HG03575 (cell line): Measurements from ENCODE around the gene MNAT1.
"Not testable (repeated sequence)": the region's sequence is repeated elsewhere in the genome, so short reads cannot be mapped to it uniquely, and the experiment has no call there.

Source experiments
- ATAC-seq: cut with Tn5 transposase; IDR thresholded peaks from one replicate; pipeline ENCODE4 v1.9.1; 2021; ENCODE audit not compliant: unreplicated experiment, insufficient number of reproducible peaks, low FRiP score; ENCODE audit errors: extremely low read depth

MNAT1 gene

GRCh38 chr14:60861545-60862140, 127.1 kb downstream of the MNAT1 start:
- no peak for ATAC-seq

GRCh38 chr14:60862283-60862682, 127.7 kb downstream of the MNAT1 start:
- no peak for ATAC-seq

- ATAC-seq = no peak
These were observed 128.7 kb downstream of the MNAT1 start for GRCh38 chr14:60863249-60863648.

DNA sequence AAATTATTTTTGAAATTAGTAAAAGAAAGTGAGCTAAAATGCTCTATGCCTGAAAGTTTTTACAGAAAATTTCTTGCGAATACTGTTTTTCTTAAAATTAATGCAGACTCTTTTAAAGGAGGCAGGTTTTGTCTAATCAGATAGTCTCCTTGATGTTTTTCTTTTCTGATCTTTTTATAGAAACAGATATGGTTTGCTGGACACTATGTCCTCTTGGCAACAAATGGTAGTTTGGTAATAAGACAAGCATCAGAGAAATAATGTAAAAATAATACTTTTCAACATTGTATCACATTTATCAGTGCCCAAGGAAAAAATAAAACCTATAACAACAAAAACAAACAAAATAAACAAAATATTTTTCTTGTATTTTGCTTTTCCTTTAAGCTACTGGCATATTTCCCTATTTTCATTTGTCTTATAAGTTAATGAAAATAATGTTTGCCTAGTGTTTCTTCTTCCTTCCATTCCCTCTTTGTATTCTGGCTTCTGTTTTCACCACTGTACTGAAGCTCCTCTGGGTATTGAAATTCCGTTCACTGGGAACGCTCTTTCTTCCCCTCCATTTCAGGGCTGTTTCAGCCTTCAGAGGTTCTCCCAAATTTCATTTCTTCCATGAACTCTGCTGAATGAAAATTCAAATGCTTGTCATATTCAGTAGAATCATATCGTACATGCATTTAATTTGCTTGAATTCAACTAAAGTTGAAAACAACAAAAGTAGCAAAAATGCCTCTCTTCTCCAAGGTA, 131.0 kb downstream of the MNAT1 start:
- no peak for ATAC-seq

DNA sequence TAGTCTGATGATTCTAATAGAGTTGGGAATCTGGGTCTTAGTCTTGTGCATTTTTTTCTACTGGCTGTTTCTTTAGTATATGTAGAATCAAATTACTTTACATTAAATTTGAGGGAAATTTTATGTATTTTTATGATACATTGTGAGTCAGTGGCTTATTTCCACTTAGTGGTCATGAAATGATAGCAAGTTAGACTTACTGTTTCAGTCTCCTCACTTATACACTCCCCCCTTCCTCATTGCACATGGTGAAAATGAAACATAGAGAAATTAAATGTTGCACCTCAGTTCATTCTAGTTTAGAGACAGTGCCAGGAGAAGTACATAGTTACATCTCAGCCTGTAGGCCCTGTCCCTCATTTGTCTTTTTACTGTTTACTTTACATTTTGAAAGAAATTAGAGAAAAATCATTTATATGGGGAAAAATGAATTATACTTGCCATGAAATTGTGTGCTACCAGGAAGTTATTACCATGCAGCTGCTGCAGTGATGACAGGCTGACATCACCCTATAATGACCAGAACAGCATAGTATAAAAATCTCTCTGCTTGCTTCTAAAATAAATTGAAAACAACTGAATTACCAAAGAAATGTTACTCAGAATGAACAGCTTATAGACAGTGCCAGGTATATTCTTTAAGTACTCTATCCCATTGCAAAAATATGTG, 133.1 kb downstream of the MNAT1 start:
- ATAC-seq = no peak

- no peak for ATAC-seq
These were observed 143.6 kb downstream of the MNAT1 start for GRCh38 chr14:60878121-60878520.

DNA sequence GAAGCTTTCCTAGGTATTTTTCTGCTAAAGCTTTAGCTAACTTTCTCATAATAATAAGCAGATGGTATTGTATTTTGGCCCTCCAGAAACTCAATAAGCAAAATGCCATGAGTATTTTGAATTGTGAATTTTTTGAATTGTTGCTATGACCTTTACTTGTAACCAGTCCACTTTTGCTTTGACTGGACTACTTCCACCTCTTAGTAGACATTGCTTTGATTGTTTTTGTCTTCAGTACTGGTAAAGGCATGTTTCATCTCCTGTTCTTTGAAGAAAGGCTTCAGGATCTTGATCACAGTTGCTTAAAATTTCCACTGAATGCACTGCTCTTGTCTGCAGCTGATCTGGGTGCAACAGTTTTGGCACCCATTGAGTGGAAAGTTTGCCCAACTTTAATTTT, 144.0 kb downstream of the MNAT1 start:
- ATAC-seq = no peak

- ATAC-seq = no peak
These were observed 147.7 kb downstream of the MNAT1 start for GRCh38 chr14:60882219-60882618.

DNA sequence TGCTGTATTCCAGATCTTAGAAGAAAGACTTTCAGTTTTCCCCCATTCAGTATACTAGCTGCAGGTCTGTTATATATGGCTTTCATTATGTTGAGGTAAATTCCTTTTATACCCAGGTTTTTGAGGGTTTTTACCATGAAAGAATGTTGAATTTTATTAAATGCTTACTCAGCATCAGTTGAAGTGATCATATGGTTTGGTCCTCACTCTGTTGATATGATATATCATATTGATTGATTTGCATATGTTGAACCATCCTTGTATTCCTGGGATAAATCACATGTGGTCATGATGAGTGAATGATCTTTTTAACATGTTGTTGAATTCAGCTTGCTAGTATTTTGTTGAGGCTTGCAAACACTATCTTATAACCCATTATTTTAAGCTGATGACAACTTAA, 149.6 kb downstream of the MNAT1 start:
- no peak for ATAC-seq

GRCh38 chr14:60890636-60891035, 156.1 kb downstream of the MNAT1 start:
- ATAC-seq = not testable (repeated sequence)

DNA sequence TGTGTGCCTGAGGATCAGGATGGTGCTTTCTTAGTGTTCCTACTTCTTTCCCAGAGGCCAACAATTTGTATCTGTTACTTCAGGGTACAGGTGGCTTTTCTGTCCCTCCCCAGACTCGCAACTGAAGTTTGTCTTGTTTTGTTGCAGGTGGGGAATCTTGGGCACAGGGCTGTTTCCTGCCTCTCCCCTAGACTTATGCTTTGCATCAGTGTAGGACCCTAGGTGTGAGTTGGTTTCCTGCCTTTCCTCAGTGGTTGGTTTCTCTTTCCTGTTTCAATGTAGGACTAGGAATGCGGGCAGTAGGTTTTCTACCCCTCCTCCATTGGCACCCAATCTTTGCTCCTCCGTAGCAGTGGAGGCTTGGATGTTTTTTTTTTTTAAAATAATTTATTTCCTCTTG, 159.3 kb downstream of the MNAT1 start:
- no peak for ATAC-seq

GRCh38 chr14:60904381-60904780, 169.8 kb downstream of the MNAT1 start:
- no peak for ATAC-seq

DNA sequence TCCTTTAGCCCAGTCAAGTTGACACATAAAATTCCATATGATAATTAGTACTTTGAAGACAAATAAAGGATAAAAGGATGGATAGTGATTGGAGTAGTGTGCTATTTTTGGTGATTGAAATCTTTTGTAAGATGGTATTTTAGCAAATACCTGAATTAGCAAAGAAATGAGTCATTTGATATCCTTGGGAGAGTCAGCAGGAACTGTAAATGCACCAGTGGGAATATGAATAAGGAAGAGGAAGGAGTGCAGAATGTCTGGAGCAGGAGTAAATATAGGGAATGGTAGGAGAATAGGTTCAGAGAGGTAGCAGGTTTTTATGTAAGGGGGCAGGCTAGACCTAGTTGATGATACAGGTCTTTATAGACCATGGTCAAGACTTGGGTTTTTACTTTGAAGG, 171.4 kb downstream of the MNAT1 start:
- ATAC-seq = no peak

DNA sequence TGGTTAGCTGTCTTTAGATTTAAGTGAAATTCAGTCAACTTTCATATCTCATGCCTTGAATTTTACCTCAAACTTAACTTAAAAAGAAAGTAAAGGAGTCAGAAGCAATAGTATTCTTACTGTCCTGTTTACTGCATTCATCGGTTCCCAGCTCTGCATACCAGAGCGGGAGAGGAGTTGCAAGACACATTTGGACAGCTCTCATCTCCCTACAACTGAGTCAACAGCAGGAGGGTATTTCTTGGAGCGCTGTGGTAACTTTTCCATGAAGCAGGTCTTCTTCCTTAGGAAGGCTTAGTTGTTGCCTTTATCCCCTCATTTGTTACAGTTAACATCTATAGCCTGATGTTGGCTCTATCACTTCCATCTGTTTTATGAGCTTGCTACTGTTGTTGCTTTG, 181.2 kb downstream of the MNAT1 start:
- ATAC-seq = no peak

GRCh38 chr14:60922050-60922449, 187.5 kb downstream of the MNAT1 start:
- no peak for ATAC-seq

DNA sequence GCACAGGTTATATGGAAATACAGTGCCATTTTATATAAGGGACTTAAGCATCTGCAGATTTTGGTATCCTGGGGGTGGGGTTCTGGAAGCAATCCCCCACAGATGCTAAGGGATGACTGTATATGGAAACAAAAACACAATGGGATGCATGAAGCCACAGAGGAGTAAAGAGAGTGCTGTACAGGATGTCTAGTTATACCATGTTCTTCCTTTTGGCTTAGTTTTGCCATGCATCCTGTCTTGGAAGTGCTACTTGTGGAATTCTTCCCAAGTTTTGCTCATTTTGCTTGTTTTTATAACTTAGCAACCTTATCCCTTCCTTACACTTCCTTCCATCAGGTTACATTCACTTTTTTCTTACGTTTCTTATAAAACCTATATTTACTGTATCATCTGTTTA, 190.7 kb downstream of the MNAT1 start:
- no peak for ATAC-seq

DNA sequence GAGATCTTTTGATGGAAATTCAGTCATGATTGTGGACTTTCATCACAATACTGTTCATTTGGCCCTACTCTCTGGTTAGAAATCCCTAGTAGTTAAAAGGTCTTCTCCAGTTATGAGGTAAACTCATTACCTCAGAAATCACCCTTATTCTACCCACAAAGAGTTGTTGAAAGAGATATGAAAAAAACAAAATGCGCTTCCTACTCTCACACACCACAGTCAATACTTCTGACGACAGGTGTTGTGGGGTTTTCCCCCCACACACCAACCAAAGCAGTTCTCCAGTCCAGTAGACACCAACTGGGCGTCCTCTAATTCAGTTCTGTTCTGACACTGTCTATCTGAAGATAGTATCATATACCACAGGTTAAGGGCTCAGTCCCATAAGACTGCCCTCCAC, 191.4 kb downstream of the MNAT1 start:
- ATAC-seq = peak; percentile 78

DNA sequence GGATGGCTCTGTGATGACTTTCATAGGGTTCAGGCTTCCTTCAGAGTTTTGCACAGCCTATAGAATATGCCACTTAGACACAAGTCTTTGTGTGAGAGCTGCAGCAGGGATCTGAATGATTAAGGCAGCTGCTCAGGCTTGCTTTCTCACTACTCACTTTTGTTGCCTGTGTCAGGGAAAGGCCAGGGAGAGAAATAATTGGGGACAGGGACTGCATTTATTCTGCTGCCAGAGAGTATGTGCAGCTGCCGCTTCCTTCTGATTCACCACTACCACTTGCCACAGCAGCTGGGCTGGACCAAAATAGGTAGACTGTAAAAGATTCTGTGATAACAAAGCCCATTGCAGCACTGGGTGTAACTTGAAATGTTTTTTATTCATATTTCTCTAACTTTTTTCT, 196.7 kb downstream of the MNAT1 start:
- ATAC-seq = no peak

GRCh38 chr14:60933920-60934655, 199.5 kb downstream of the MNAT1 start:
- no peak for ATAC-seq

GRCh38 chr14:60935319-60935718, 200.8 kb downstream of the MNAT1 start:
- no peak for ATAC-seq
